Measurements from ENCODE around the gene GNAO1. TPM values are rescaled to one million over a fixed set of nuclear protein-coding genes. Genes with fewer than 3 reads are reported as not detected.
"Not testable (repeated sequence)": the region's sequence is repeated elsewhere in the genome, so short reads cannot be mapped to it uniquely, and the experiment has no call there.

GNAO1 gene
- total RNA-seq, 1 experiment from 2014 or later, result not detected

DNA sequence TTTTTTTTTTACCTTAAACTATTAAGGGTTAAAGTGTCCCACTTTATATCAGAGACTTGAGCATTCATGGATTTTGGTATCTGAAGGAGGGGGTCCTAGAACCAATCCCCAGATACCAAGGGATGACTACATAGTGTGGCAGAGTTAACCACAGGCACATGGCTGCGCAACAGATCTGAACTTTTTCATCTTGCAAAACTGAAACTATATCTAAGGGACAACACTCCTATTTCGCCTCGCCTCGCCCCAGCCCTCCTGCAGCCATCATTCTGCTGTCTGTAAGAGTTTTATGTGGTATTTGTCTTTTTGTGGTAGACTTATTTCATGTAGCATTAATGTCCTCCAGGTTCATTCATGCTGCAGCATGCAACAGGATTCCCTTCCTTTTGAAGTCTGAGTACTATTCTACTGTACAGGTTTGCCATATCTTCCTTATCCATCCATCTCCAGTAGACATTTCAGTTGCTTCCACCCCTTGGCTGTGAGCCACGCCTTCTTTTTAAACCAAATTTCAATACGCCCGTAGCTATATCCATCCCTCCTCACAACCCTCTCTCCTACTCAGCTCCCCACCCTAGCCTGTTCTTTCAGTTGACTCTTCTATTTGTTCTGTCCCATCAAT is 180.8 kb downstream of the GNAO1 start:
- Histone ChIP-seq H3K27ac (ENCODE audit: low read depth, low read length, poor library complexity, severe bottlenecking) (no peak overlapping the region), H3K4me3 (ENCODE audit: low read depth, low read length, poor library complexity, severe bottlenecking) (no peak overlapping the region), H3K4me1 (ENCODE audit: insufficient read depth, low read length, poor library complexity, severe bottlenecking) (no peaks in the 10 kb centered on the region), H3K36me3 (ENCODE audit: insufficient read depth, low read length, poor library complexity, severe bottlenecking) (peaks cover 4% of the 10 kb centered on the region), H3K27me3 (replicated peaks; ENCODE audit: insufficient read depth, low read depth, low read length, poor library complexity) (no peaks in the 10 kb centered on the region), H3K9me3 (ENCODE audit: low read depth, low read length, poor library complexity, severe bottlenecking) (no peaks in the 10 kb centered on the region)
- POLR2A ChIA-PET (ENCODE audit: low non-redundant PET), result interaction anchor here (0.7 kb wide), 1 partner anchor 73 kb away, joined by 4 read pairs; no protein-coding TSS in a partner anchor
- DNase-seq (ENCODE audit: low spot score), result no peak
- TF ChIP-seq, protein P1, sequence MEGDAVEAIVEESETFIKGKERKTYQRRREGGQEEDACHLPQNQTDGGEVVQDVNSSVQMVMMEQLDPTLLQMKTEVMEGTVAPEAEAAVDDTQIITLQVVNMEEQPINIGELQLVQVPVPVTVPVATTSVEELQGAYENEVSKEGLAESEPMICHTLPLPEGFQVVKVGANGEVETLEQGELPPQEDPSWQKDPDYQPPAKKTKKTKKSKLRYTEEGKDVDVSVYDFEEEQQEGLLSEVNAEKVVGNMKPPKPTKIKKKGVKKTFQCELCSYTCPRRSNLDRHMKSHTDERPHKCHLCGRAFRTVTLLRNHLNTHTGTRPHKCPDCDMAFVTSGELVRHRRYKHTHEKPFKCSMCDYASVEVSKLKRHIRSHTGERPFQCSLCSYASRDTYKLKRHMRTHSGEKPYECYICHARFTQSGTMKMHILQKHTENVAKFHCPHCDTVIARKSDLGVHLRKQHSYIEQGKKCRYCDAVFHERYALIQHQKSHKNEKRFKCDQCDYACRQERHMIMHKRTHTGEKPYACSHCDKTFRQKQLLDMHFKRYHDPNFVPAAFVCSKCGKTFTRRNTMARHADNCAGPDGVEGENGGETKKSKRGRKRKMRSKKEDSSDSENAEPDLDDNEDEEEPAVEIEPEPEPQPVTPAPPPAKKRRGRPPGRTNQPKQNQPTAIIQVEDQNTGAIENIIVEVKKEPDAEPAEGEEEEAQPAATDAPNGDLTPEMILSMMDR (conservative IDR thresholded peaks at IDR 0.05; ENCODE audit: low read depth, low read length), result no peak
- TF ChIP-seq EZH2 (IDR thresholded peaks at IDR 0.05; ENCODE audit: borderline replicate concordance, low read depth, low read length, poor library complexity, severe bottlenecking), result no peak
- BruUV-seq (replicated peaks), result no TSS peak
- CTCF ChIA-PET, result no interaction called here
- intact Hi-C loops (cut with micrococcal nuclease; ENCODE audit: unreplicated experiment), result no loop called here

DNA sequence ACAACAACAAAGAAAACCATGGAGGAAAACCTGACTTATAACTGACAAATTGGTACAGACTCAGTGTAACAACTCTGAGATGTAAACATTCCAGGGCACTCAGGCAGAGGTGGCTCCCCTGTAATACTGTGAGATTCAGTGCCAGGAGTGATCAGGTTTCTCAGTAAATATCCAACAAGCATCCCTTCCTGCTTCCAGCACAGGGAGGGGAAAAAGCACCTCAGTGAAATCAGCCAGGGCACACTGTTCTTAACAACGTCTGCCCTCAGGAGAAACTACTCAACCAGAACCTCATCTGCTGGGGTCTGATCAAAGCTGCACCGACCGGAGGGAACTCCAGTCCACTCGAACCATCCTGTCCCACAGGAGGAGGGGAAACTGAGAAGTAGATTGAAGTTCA is 181.7 kb downstream of the GNAO1 start:
- Histone ChIP-seq H3K4me3 (ENCODE audit: low read depth, low read length, poor library complexity, severe bottlenecking) (no peak overlapping the region), H3K36me3 (ENCODE audit: insufficient read depth, low read length, poor library complexity, severe bottlenecking) (peaks cover 4% of the 10 kb centered on the region), H3K9me3 (ENCODE audit: low read depth, low read length, poor library complexity, severe bottlenecking) (no peaks in the 10 kb centered on the region), H3K27me3 (replicated peaks; ENCODE audit: insufficient read depth, low read depth, low read length, poor library complexity) (no peaks in the 10 kb centered on the region), H3K4me1 (ENCODE audit: insufficient read depth, low read length, poor library complexity, severe bottlenecking) (no peaks in the 10 kb centered on the region), H3K27ac (ENCODE audit: low read depth, low read length, poor library complexity, severe bottlenecking) (no peak overlapping the region)
- DNase-seq (ENCODE audit: low spot score), result no peak
- intact Hi-C loops (cut with micrococcal nuclease; ENCODE audit: unreplicated experiment), result no loop called here
- ChIA-PET CTCF (no interaction called here), POLR2A (ENCODE audit: low non-redundant PET) (no interaction called here)
- no TSS peak for BruUV-seq (replicated peaks)
- TF ChIP-seq EZH2 (IDR thresholded peaks at IDR 0.05; ENCODE audit: borderline replicate concordance, low read depth, low read length, poor library complexity, severe bottlenecking), result no peak
- TF ChIP-seq, protein P1 (conservative IDR thresholded peaks at IDR 0.05; ENCODE audit: low read depth, low read length), result no peak

DNA sequence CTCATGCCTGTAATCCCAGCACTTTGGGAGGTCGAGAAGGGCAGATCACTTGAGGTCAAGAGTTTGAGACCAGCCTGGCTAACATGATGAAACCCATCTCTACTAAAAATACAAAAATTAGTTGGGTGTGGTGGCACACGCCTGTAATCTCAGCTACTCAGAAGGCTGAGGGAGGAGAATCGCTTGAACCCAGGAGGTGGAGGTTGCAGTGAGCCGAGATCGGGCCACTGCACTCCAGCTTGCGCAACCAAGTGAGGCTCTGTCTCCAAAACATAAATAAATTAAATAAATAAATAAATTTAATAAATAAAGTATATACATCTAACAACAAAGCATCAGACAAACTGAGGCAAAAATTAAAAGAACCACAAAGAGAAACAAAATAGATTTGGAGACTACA is 184.5 kb downstream of the GNAO1 start:
- H3K9me3 ChIP-seq (ENCODE audit: low read depth, low read length, poor library complexity, severe bottlenecking); BruUV-seq (replicated peaks); H3K4me1 ChIP-seq (ENCODE audit: insufficient read depth, low read length, poor library complexity, severe bottlenecking); DNase-seq (ENCODE audit: low spot score); intact Hi-C loops (cut with micrococcal nuclease; ENCODE audit: unreplicated experiment); H3K27me3 ChIP-seq (replicated peaks; ENCODE audit: insufficient read depth, low read depth, low read length, poor library complexity); H3K4me3 ChIP-seq (ENCODE audit: low read depth, low read length, poor library complexity, severe bottlenecking); H3K27ac ChIP-seq (ENCODE audit: low read depth, low read length, poor library complexity, severe bottlenecking); H3K36me3 ChIP-seq (ENCODE audit: insufficient read depth, low read length, poor library complexity, severe bottlenecking); CTCF ChIA-PET: not testable (repeated sequence)
- POLR2A ChIA-PET (ENCODE audit: low non-redundant PET), result interaction anchor here (0.6 kb wide), 1 partner anchor 142 kb away, joined by 4 read pairs; no protein-coding TSS in a partner anchor

DNA sequence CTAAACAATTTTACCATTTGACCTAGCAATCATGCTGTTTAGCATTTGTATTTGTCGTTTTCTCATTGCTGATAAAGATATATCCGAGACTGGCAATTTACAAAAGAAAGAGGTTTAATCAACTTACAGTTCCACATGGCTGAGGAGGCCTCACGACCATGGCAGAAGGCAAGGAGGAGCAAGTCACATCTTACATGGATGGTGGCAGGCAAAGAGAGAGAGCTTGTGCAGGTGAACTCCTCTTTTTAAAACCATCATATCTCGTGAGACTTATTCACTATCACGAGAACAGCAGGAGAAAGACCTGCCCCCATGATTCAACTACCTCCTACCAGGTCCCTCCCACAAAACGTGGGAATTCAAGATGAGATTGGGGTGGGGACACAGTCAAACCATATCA is 187.8 kb downstream of the GNAO1 start:
- H3K36me3 ChIP-seq (ENCODE audit: insufficient read depth, low read length, poor library complexity, severe bottlenecking), result peaks cover 18% of the 10 kb centered on the region
- intact Hi-C loops (cut with micrococcal nuclease; ENCODE audit: unreplicated experiment); H3K4me3 ChIP-seq (ENCODE audit: low read depth, low read length, poor library complexity, severe bottlenecking); H3K9me3 ChIP-seq (ENCODE audit: low read depth, low read length, poor library complexity, severe bottlenecking); H3K27me3 ChIP-seq (replicated peaks; ENCODE audit: insufficient read depth, low read depth, low read length, poor library complexity); BruUV-seq (replicated peaks); CTCF ChIA-PET; DNase-seq (ENCODE audit: low spot score); H3K4me1 ChIP-seq (ENCODE audit: insufficient read depth, low read length, poor library complexity, severe bottlenecking); H3K27ac ChIP-seq (ENCODE audit: low read depth, low read length, poor library complexity, severe bottlenecking): not testable (repeated sequence)
- POLR2A ChIA-PET (ENCODE audit: low non-redundant PET), result interaction anchor here (0.7 kb wide), 1 partner anchor 52 kb away, joined by 3 read pairs; no protein-coding TSS in a partner anchor

DNA sequence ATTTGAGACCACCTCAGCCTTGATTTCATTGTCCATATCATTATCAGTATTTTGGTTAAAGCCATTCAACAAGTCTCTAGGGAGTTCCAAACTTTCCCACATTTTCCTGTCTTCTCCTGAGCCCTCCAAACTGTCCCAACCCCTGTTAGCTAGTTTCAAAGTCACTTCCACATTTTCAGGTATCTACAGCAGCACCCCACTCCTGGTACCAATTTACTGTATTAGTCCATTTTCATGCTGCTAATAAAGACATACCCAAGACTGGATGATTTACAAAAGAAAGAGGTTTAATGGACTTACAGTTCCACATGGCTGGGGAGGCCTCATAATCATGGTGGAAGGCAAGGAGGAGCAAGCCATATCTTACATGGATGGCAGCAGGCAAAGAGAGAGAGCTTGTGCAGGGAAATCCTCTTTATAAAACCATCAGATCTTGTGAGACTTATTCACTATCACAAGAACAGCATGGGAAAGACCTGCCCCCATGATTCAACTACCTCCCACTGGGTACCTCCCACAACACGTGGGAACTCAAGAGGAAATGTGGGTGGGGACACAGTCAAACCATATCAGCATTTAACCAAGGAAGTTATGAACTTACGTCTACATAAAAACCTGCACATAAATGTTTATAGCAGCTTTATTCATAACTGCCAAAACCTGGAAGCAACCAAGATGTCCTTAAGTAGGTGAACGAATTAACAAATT is 189.6 kb downstream of the GNAO1 start:
- intact Hi-C loops (cut with micrococcal nuclease; ENCODE audit: unreplicated experiment); H3K4me3 ChIP-seq (ENCODE audit: low read depth, low read length, poor library complexity, severe bottlenecking); H3K27ac ChIP-seq (ENCODE audit: low read depth, low read length, poor library complexity, severe bottlenecking); CTCF ChIA-PET; BruUV-seq (replicated peaks); H3K27me3 ChIP-seq (replicated peaks; ENCODE audit: insufficient read depth, low read depth, low read length, poor library complexity); H3K9me3 ChIP-seq (ENCODE audit: low read depth, low read length, poor library complexity, severe bottlenecking); H3K4me1 ChIP-seq (ENCODE audit: insufficient read depth, low read length, poor library complexity, severe bottlenecking); POLR2A ChIA-PET (ENCODE audit: low non-redundant PET); DNase-seq (ENCODE audit: low spot score): not testable (repeated sequence)
- H3K36me3 ChIP-seq (ENCODE audit: insufficient read depth, low read length, poor library complexity, severe bottlenecking), result peaks cover 18% of the 10 kb centered on the region
